Stimulated activated CD4-positive, alpha-beta T cell treated with anti-CD3 and anti-CD28 coated beads, Interleukin-1b, Interleukin-23, amount 100 ng/mL, for 24 hours (primary cell): ENCODE results near the gene TBXA2R.
"Not testable (repeated sequence)": the region's sequence is repeated elsewhere in the genome, so short reads cannot be mapped to it uniquely, and the experiment has no call there.

Source experiments
- DNase-seq, 4 experiments: peaks; one replicate each; pipeline ENCODE4 v3.0.0-alpha.2; 2020; ENCODE audit warnings: low read depth in 4 of 4, low spot score in 1 of 4

The TBXA2R gene

GRCh38 chr19:3641515-3642269, 35.0 kb upstream of the TBXA2R start:
- no peak for DNase-seq

GRCh38 chr19:3639479-3639878, 32.8 kb upstream of the TBXA2R start:
- no peak for DNase-seq

- no peak for DNase-seq
Measured at GRCh38 chr19:3638208-3639193, 31.8 kb upstream of the TBXA2R start.

- DNase-seq: no peak
Measured at GRCh38 chr19:3637621-3638020, 30.9 kb upstream of the TBXA2R start.

GRCh38 chr19:3636962-3637361, 30.3 kb upstream of the TBXA2R start:
- no peak for DNase-seq

- no peak for DNase-seq
Measured at GRCh38 chr19:3636506-3636905, 29.8 kb upstream of the TBXA2R start.

- no peak for DNase-seq
Measured at GRCh38 chr19:3634496-3635045, 27.9 kb upstream of the TBXA2R start.

GRCh38 chr19:3633559-3633988, 26.9 kb upstream of the TBXA2R start:
- DNase-seq: no peak

- DNase-seq: no peak
Measured at GRCh38 chr19:3632739-3633558, 26.3 kb upstream of the TBXA2R start.

- DNase-seq: no peak
Measured at GRCh38 chr19:3632098-3632497, 25.4 kb upstream of the TBXA2R start.

GRCh38 chr19:3631053-3631861, 24.6 kb upstream of the TBXA2R start:
- DNase-seq: no peak

- not testable (repeated sequence) for DNase-seq
Measured at GRCh38 chr19:3628766-3629165, 22.1 kb upstream of the TBXA2R start.

- DNase-seq: no peak
Measured at GRCh38 chr19:3627351-3627723, 20.7 kb upstream of the TBXA2R start.

GRCh38 chr19:3626473-3627350, 20.0 kb upstream of the TBXA2R start, which contains the start of gene CACTIN:
TSS of gene CACTIN (minus strand) at chr19:3626790. CDS start at chr19:3626762, 28 bp downstream.
- peak; percentile 96 to 99 (median 98) for DNase-seq

GRCh38 chr19:3625996-3626472, 19.4 kb upstream of the TBXA2R start:
- DNase-seq: no peak

GRCh38 chr19:3623716-3624115, 17.0 kb upstream of the TBXA2R start:
- DNase-seq: no peak

- no peak for DNase-seq
Measured at GRCh38 chr19:3622224-3622623, 15.5 kb upstream of the TBXA2R start.

- no peak for DNase-seq
Measured at GRCh38 chr19:3621689-3622088, 15.0 kb upstream of the TBXA2R start.
